HPDE6-E6E7 (cell line): ENCODE data around the gene MUC6.
"Not testable (repeated sequence)": the region's sequence is repeated elsewhere in the genome, so short reads cannot be mapped to it uniquely, and the experiment has no call there.

Experiments
- DNase-seq: peaks from one replicate; pipeline ENCODE4 v3.0.0; 2011; ENCODE audit warnings: missing footprints; ENCODE audit errors: extremely low spot score

Gene MUC6

GRCh38 chr11:987671-988070, 48.8 kb downstream of the MUC6 start:
- DNase-seq, result no peak

GRCh38 chr11:986952-987305, 49.6 kb downstream of the MUC6 start:
- no peak for DNase-seq

DNA sequence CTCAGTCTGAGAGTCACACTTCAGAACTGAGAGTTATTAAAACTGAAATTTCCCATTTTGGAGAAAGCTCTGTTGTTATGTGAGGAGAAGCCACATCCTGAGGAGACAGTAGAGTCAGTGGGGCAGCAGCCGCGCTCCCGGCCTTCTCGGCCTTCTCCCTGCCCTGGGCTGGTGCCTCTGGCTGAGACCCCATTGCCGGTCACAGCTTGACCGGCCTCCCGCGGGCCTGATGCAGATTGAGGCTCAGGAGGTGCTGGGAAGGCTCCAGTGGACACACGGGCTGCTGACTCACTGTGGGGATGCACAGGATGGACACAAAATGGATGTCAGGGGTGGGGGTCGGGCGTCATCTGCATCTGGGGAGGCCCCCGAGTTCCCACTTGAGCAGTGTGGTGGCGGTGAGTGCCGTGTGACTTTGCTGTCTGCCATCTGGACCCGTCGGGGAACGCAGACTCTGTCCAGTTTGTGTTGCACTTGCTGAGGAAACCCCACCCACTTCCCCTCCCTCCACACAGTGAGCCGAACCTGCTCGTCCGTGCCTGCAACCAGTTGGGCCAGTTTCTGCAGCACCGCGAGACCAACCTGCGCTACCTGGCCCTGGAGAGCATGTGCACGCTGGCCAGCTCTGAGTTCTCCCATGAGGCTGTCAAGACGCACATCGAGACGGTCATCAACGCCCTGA, 50.1 kb downstream of the MUC6 start:
- DNase-seq, result no peak

DNA sequence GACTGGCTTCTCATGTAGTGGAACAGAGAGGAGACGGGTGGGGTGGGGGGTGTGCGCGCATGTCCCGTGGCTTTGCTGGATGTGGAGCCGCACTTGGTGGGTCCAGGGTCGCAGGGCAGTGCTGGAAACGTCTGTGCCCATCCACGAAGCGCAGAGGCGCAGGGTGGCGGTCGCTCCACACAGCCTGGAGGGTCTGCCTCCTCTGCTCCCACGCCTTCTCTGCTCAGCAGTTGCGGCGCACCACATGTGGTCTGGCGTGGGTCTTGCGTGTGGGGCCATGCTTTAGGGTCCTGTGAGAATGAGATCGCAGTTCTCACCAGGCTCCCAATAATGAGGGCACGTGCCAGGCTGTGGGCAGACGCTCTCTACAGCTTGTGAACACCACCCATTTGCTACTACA, 50.7 kb downstream of the MUC6 start:
- no peak for DNase-seq

DNA sequence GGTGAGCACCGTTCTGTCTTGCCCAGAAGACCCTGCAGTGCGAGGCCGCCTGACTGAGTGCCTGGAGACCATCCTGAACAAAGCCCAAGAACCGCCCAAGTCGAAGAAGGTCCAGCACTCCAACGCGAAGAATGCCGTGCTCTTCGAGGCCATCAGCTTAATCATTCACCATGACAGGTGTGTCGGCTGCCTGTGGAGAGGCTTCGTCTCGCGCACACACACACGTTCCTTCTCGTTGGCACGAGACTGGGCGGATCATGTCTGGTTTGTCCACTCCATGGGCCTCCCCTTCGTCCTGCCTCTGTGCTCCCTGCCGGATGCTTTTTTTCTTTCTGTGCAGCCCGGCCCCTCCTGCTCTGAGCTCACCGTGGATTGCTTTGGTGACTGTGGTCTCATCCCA, 51.1 kb downstream of the MUC6 start:
- no peak for DNase-seq

GRCh38 chr11:984546-984945, 52.0 kb downstream of the MUC6 start:
- DNase-seq, result no peak

- DNase-seq, result no peak
These were observed 54.8 kb downstream of the MUC6 start for GRCh38 chr11:981764-982163.

GRCh38 chr11:980438-981357, 55.8 kb downstream of the MUC6 start:
- DNase-seq, result no peak

- no peak for DNase-seq
These were observed 57.7 kb downstream of the MUC6 start for GRCh38 chr11:978781-979180.

DNA sequence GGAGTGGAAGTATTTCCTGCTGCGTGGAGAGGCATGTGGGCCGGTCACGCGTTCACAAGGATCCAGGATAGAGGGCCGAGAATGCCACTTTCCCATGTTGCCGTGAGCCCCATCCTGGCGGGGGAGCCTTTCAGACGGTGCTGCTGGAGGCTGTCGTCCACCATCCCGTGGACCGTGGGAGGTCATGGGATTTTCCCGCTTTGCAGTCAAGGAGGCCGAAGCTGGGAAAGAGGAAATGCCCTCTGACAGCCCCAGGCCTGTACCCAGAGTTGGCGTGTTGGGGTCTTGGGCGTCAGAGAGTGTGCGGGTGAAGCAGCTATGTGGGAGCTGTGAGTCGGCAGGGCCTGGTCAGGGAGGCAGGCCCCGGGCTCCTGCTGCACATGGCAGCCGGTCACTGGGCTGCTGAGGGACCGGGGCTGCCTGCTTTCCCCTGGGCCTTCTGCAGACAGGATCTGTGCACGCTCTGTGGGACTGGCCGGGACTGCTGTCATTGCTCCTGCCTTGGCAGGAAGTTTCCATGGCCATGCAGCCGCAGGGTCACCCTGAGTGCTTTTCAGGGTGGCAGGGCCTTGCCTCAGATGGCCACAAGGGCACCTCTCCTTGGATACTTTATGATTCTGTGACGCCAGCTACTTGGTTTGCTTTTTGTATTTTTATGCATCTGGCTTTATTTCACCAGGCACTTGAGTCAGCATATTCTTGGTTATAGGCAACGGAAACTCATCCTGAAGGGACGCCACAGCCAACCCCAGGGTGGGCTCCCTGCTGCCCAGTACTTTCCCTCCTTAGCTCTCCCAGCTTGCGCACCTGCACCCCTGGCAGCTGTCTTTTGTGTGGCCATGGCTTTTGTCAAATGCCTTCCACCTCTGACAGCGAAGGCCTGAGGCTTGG, 58.4 kb downstream of the MUC6 start:
- no peak for DNase-seq

GRCh38 chr11:976431-977160, 59.9 kb downstream of the MUC6 start:
- DNase-seq, result no peak

GRCh38 chr11:975827-976226, 60.7 kb downstream of the MUC6 start:
- no peak for DNase-seq

- DNase-seq, result not testable (repeated sequence)
These were observed 61.1 kb downstream of the MUC6 start for GRCh38 chr11:975376-975775.

- no peak for DNase-seq
These were observed 63.3 kb downstream of the MUC6 start for GRCh38 chr11:973237-973636.

GRCh38 chr11:972523-973211, 63.9 kb downstream of the MUC6 start:
- DNase-seq, result no peak

GRCh38 chr11:971731-972365, 64.7 kb downstream of the MUC6 start:
- DNase-seq, result no peak

DNA sequence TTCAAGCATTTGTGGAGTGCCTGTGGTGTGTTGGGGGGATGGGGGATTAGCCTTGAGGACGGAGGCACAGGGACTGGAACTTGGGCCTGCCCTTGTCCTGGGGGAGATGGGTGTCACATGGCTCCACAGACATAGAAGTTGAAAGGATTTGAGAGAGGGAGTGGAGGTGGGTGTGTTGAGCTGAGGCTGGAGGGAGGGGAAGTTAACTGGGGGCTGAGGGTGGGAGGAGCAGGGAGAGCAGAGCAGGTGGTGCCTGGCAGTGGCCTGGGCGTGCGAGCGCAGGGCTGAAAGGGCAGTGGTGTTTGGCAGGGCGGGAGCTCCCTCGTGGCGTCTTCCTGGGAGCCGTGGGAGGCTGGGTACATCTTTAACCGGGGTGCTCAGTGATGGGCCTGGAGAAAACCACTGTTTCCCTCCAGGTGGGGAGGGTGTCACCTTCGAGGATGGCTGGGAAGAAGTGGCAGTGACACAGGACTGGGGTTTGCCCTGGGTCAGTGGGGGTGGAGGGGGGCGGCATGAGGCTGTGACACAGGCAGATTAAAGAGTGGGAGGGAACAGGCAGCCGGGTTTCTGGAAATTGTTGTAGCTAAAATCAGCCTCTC, 65.3 kb downstream of the MUC6 start:
- DNase-seq, result no peak

DNA sequence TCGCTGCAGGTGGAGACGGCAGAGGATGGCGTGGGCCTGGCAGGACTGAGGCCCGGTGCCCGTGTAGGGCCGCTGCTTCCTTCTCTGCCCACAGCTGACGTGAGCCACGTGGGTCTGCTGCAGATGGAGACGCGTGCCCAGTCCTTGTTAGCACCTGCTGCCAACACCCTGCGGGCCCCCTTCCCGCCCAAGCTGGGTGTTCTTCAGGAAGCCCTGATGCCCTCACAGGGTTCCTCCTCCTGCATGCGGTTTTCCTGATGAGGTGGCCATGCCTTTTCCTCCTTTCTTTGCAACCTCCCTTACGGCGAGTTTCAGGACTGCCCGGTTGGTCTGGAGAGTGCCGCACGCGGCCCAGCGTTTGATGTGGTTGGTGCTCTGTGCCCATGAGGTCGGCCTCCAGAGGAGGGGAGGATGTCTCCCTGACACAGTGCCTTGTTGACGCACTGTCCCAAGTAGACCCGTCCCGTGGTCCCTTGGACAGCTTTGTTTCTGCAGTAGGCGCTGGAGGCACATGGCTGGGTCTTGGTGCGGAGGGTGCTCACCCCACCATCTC, 66.1 kb downstream of the MUC6 start:
- no peak for DNase-seq

GRCh38 chr11:969651-970205, 66.8 kb downstream of the MUC6 start:
- no peak for DNase-seq
